WTC11 (cell line): ENCODE data around the gene LDB2.

Source experiments
- CTCF ChIP-seq: fragments of 200-600 bp; IDR thresholded peaks from 2 replicates; pipeline ENCODE4 v1.8.0; 2022; ENCODE audit warnings: antibody characterized with exemption
- GABPB1 ChIP-seq: sonication (generic); formaldehyde crosslinking; IDR thresholded peaks from 2 replicates; pipeline ENCODE4 v1.8.1; 2023; ENCODE audit warnings: mild to moderate bottlenecking, missing genetic modification reagents
- HMGA2 ChIP-seq: fragments of 250-450 bp; sonication (Bioruptor Pico); IDR thresholded peaks from 2 replicates; pipeline ENCODE4 v1.4.0; 2021; ENCODE audit warnings: mild to moderate bottlenecking, moderate library complexity
- MLX ChIP-seq: sonication (generic); formaldehyde crosslinking; IDR thresholded peaks from 2 replicates; pipeline ENCODE4 v1.8.1; 2023; ENCODE audit warnings: mild to moderate bottlenecking, missing genetic modification reagents, moderate library complexity
- MXD4 ChIP-seq: fragments of 250-450 bp; sonication (Bioruptor Pico); IDR thresholded peaks from 2 replicates; pipeline ENCODE4 v1.8.0; 2021; ENCODE audit warnings: mild to moderate bottlenecking, moderate library complexity, borderline replicate concordance
- RELA ChIP-seq: sonication (generic); formaldehyde crosslinking; IDR thresholded peaks from 2 replicates; pipeline ENCODE4 v1.8.1; 2022; ENCODE audit warnings: missing genetic modification reagents, mild to moderate bottlenecking, borderline replicate concordance
- TP53 ChIP-seq: sonication (generic); formaldehyde crosslinking; IDR thresholded peaks from 2 replicates; pipeline ENCODE4 v1.8.1; 2023; ENCODE audit warnings: mild to moderate bottlenecking, missing genetic modification reagents
- TF ChIP-seq, protein P1 (sequence below): sonication (generic); formaldehyde crosslinking; IDR thresholded peaks from 2 replicates; pipeline ENCODE4 v1.8.0; 2022; ENCODE audit warnings: mild to moderate bottlenecking, missing genetic modification reagents
- TF ChIP-seq, protein P2 (sequence below): sonication (generic); formaldehyde crosslinking; IDR thresholded peaks from 2 replicates; pipeline ENCODE4 v1.8.1; 2023; ENCODE audit warnings: mild to moderate bottlenecking, missing genetic modification reagents, moderate library complexity
- TF ChIP-seq, protein P3 (sequence below): sonication (generic); formaldehyde crosslinking; IDR thresholded peaks from 2 replicates; pipeline ENCODE4 v1.8.0; 2022; ENCODE audit warnings: mild to moderate bottlenecking, missing genetic modification reagents
- TF ChIP-seq, protein P4 (sequence below): sonication (generic); formaldehyde crosslinking; IDR thresholded peaks from 2 replicates; pipeline ENCODE4 v1.8.0; 2022; ENCODE audit warnings: mild to moderate bottlenecking, missing genetic modification reagents

DNA sequence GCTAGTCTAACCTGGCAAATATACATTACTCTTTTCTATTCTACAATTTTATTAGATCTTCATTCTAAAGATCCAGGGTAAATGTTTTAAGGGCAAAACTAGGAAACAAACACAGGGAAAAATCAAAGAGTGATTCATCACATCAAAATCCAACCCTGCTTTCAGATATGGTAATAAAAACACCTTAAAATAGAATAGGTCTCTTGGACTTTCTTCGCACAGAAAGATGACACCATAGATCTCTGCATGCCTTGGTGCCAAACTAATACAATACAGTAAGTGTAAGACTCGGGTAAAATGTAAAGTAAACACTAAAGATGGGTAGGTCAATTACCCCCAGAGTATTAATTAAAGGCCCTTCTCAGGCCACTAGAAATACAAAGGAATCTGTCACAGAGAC, 34.2 kb downstream of the LDB2 start:
- TF ChIP-seq CTCF (no peak), MXD4 (CRISPR knock-in tag) (no peak), GABPB1 (CRISPR knock-in tag) (no peak), MLX (CRISPR knock-in tag) (no peak), TP53 (CRISPR knock-in tag) (no peak), RELA (CRISPR knock-in tag) (no peak), HMGA2 (CRISPR knock-in tag) (no peak)
- TF ChIP-seq, protein P1, sequence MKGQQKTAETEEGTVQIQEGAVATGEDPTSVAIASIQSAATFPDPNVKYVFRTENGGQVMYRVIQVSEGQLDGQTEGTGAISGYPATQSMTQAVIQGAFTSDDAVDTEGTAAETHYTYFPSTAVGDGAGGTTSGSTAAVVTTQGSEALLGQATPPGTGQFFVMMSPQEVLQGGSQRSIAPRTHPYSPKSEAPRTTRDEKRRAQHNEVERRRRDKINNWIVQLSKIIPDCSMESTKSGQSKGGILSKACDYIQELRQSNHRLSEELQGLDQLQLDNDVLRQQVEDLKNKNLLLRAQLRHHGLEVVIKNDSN (CRISPR knock-in tag): no peak
- TF ChIP-seq, protein P2, sequence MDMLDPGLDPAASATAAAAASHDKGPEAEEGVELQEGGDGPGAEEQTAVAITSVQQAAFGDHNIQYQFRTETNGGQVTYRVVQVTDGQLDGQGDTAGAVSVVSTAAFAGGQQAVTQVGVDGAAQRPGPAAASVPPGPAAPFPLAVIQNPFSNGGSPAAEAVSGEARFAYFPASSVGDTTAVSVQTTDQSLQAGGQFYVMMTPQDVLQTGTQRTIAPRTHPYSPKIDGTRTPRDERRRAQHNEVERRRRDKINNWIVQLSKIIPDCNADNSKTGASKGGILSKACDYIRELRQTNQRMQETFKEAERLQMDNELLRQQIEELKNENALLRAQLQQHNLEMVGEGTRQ: no peak
- TF ChIP-seq, protein P3, sequence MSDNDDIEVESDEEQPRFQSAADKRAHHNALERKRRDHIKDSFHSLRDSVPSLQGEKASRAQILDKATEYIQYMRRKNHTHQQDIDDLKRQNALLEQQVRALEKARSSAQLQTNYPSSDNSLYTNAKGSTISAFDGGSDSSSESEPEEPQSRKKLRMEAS: no peak
- TF ChIP-seq, protein P4, sequence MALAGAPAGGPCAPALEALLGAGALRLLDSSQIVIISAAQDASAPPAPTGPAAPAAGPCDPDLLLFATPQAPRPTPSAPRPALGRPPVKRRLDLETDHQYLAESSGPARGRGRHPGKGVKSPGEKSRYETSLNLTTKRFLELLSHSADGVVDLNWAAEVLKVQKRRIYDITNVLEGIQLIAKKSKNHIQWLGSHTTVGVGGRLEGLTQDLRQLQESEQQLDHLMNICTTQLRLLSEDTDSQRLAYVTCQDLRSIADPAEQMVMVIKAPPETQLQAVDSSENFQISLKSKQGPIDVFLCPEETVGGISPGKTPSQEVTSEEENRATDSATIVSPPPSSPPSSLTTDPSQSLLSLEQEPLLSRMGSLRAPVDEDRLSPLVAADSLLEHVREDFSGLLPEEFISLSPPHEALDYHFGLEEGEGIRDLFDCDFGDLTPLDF: no peak
